ENCODE data around the gene MIEN1. TPM values are rescaled to one million over a fixed set of nuclear protein-coding genes. Genes with fewer than 3 reads are reported as not detected.

Gene MIEN1
- polyA plus RNA-seq, 4 donors, result 51.5 to 155 (median 114) TPM

GRCh38 chr17:39745335-39746144 lies 15.2 kb upstream of the MIEN1 start:
- no peak for FAIRE-seq
- H3K4me1 ChIP-seq (ENCODE audit: control insufficient read depth in 3 of 3, insufficient read depth in 2 of 3, low read depth in 1 of 3, low read length in 2 of 3), result peaks cover 0 to 10% (median 0%) of the 10 kb centered on the region in 3 donors
- no peaks in the 10 kb centered on the region for H3K27me3 ChIP-seq (ENCODE audit: control insufficient read depth in 3 of 3, insufficient read depth in 3 of 3, low read length in 3 of 3)
- H3K27ac ChIP-seq (ENCODE audit: low read depth in 1 of 3, low read length in 2 of 3), result no peak overlapping the region
- H3K36me3 ChIP-seq (ENCODE audit: control insufficient read depth in 3 of 3, insufficient read depth in 2 of 3, low read depth in 1 of 3, low read length in 3 of 3), result peaks cover 0 to 76% (median 2%) of the 10 kb centered on the region in 3 donors
- no peak for DNase-seq
- no peak overlapping the region for H3K4me3 ChIP-seq (ENCODE audit: low read depth in 1 of 3, low read length in 3 of 3)
- H3K9me3 ChIP-seq (ENCODE audit: control insufficient read depth in 2 of 2, insufficient read depth in 1 of 2, low read depth in 1 of 2, low read length in 1 of 2), result no peaks in the 10 kb centered on the region
- 88 to 94% (median 91%) methylated on average over 22 to 23 of the region's 23 CpGs for WGBS, 3 donors

GRCh38 chr17:39744836-39745215 lies 14.5 kb upstream of the MIEN1 start:
- FAIRE-seq (no peak), DNase-seq (no peak)
- Histone ChIP-seq H3K4me1 (ENCODE audit: control insufficient read depth in 3 of 3, insufficient read depth in 2 of 3, low read depth in 1 of 3, low read length in 2 of 3) (peaks cover 0 to 17% (median 0%) of the 10 kb centered on the region in 3 donors), H3K4me3 (ENCODE audit: low read depth in 1 of 3, low read length in 3 of 3) (no peak overlapping the region), H3K9me3 (ENCODE audit: control insufficient read depth in 2 of 2, insufficient read depth in 1 of 2, low read depth in 1 of 2, low read length in 1 of 2) (no peaks in the 10 kb centered on the region), H3K36me3 (ENCODE audit: control insufficient read depth in 3 of 3, insufficient read depth in 2 of 3, low read depth in 1 of 3, low read length in 3 of 3) (peaks cover 0 to 78% (median 2%) of the 10 kb centered on the region in 3 donors), H3K27me3 (ENCODE audit: control insufficient read depth in 3 of 3, insufficient read depth in 3 of 3, low read length in 3 of 3) (no peaks in the 10 kb centered on the region), H3K27ac (ENCODE audit: low read depth in 1 of 3, low read length in 2 of 3) (no peak overlapping the region)
- WGBS, 3 donors, result 82 to 83% (median 83%) methylated on average over 8 of the region's 8 CpGs

- WGBS, 3 donors, result 82 to 87% (median 86%) methylated on average over 16 of the region's 16 CpGs
- no peak overlapping the region for H3K27ac ChIP-seq (ENCODE audit: low read depth in 1 of 3, low read length in 2 of 3)
- no peaks in the 10 kb centered on the region for H3K9me3 ChIP-seq (ENCODE audit: control insufficient read depth in 2 of 2, insufficient read depth in 1 of 2, low read depth in 1 of 2, low read length in 1 of 2)
- peaks cover 0 to 78% (median 2%) of the 10 kb centered on the region in 3 donors for H3K36me3 ChIP-seq (ENCODE audit: control insufficient read depth in 3 of 3, insufficient read depth in 2 of 3, low read depth in 1 of 3, low read length in 3 of 3)
- FAIRE-seq (no peak), DNase-seq (no peak)
- H3K27me3 ChIP-seq (ENCODE audit: control insufficient read depth in 3 of 3, insufficient read depth in 3 of 3, low read length in 3 of 3), result no peaks in the 10 kb centered on the region
- H3K4me3 ChIP-seq (ENCODE audit: low read depth in 1 of 3, low read length in 3 of 3), result no peak overlapping the region
- peaks cover 0 to 17% (median 0%) of the 10 kb centered on the region in 3 donors for H3K4me1 ChIP-seq (ENCODE audit: control insufficient read depth in 3 of 3, insufficient read depth in 2 of 3, low read depth in 1 of 3, low read length in 2 of 3)
These were observed 13.9 kb upstream of the MIEN1 start for GRCh38 chr17:39744075-39744835.

GRCh38 chr17:39742856-39743436 lies 12.6 kb upstream of the MIEN1 start:
- Histone ChIP-seq H3K4me1 (ENCODE audit: control insufficient read depth in 3 of 3, insufficient read depth in 2 of 3, low read depth in 1 of 3, low read length in 2 of 3) (peaks cover 0 to 17% (median 2%) of the 10 kb centered on the region in 3 donors), H3K27ac (ENCODE audit: low read depth in 1 of 3, low read length in 2 of 3) (no peak overlapping the region), H3K27me3 (ENCODE audit: control insufficient read depth in 3 of 3, insufficient read depth in 3 of 3, low read length in 3 of 3) (peaks cover 0 to 5% (median 2%) of the 10 kb centered on the region in 3 donors), H3K9me3 (ENCODE audit: control insufficient read depth in 2 of 2, insufficient read depth in 1 of 2, low read depth in 1 of 2, low read length in 1 of 2) (no peaks in the 10 kb centered on the region), H3K4me3 (ENCODE audit: low read depth in 1 of 3, low read length in 3 of 3) (no peak overlapping the region), H3K36me3 (ENCODE audit: control insufficient read depth in 3 of 3, insufficient read depth in 2 of 3, low read depth in 1 of 3, low read length in 3 of 3) (peaks cover 0 to 74% (median 2%) of the 10 kb centered on the region in 3 donors)
- WGBS, 3 donors, result 76 to 85% (median 83%) methylated on average over 21 of the region's 21 CpGs
- FAIRE-seq, result no peak
- DNase-seq, result no peak

GRCh38 chr17:39742126-39742855 lies 12.0 kb upstream of the MIEN1 start:
- 76 to 82% (median 81%) methylated on average over 18 of the region's 18 CpGs for WGBS, 3 donors
- Histone ChIP-seq H3K9me3 (ENCODE audit: control insufficient read depth in 2 of 2, insufficient read depth in 1 of 2, low read depth in 1 of 2, low read length in 1 of 2) (no peaks in the 10 kb centered on the region), H3K4me3 (ENCODE audit: low read depth in 1 of 3, low read length in 3 of 3) (no peak overlapping the region), H3K27ac (ENCODE audit: low read depth in 1 of 3, low read length in 2 of 3) (no peak overlapping the region), H3K36me3 (ENCODE audit: control insufficient read depth in 3 of 3, insufficient read depth in 2 of 3, low read depth in 1 of 3, low read length in 3 of 3) (peaks cover 0 to 67% (median 2%) of the 10 kb centered on the region in 3 donors), H3K4me1 (ENCODE audit: control insufficient read depth in 3 of 3, insufficient read depth in 2 of 3, low read depth in 1 of 3, low read length in 2 of 3) (peaks cover 0 to 17% (median 2%) of the 10 kb centered on the region in 3 donors), H3K27me3 (ENCODE audit: control insufficient read depth in 3 of 3, insufficient read depth in 3 of 3, low read length in 3 of 3) (peaks cover 0 to 8% (median 4%) of the 10 kb centered on the region in 3 donors)
- DNase-seq (no peak), FAIRE-seq (no peak)

GRCh38 chr17:39740357-39741111 lies 10.2 kb upstream of the MIEN1 start:
- DNase-seq (peak in 1 of 2 donors; percentile 61), FAIRE-seq (no peak)
- Histone ChIP-seq H3K27ac (ENCODE audit: low read depth in 1 of 3, low read length in 2 of 3) (peak overlapping the region; percentile 91 to 98 (median 93)), H3K9me3 (ENCODE audit: control insufficient read depth in 2 of 2, insufficient read depth in 1 of 2, low read depth in 1 of 2, low read length in 1 of 2) (no peaks in the 10 kb centered on the region), H3K36me3 (ENCODE audit: control insufficient read depth in 3 of 3, insufficient read depth in 2 of 3, low read depth in 1 of 3, low read length in 3 of 3) (peaks cover 0 to 50% (median 2%) of the 10 kb centered on the region in 3 donors), H3K4me3 (ENCODE audit: low read depth in 1 of 3, low read length in 3 of 3) (peak overlapping the region in 2 of 3 donors; percentile 67 to 83), H3K27me3 (ENCODE audit: control insufficient read depth in 3 of 3, insufficient read depth in 3 of 3, low read length in 3 of 3) (peaks cover 0 to 8% (median 4%) of the 10 kb centered on the region in 3 donors), H3K4me1 (ENCODE audit: control insufficient read depth in 3 of 3, insufficient read depth in 2 of 3, low read depth in 1 of 3, low read length in 2 of 3) (peaks cover 0 to 30% (median 2%) of the 10 kb centered on the region in 3 donors)
- WGBS, 3 donors, result 11 to 39% (median 24%) methylated on average over 15 to 16 of the region's 16 CpGs

GRCh38 chr17:39739885-39740356 lies 9.6 kb upstream of the MIEN1 start:
- peaks cover 0 to 31% (median 2%) of the 10 kb centered on the region in 3 donors for H3K4me1 ChIP-seq (ENCODE audit: control insufficient read depth in 3 of 3, insufficient read depth in 2 of 3, low read depth in 1 of 3, low read length in 2 of 3)
- 11 to 34% (median 26%) methylated on average over 7 to 9 of the region's 9 CpGs for WGBS, 3 donors
- peak overlapping the region; percentile 91 to 98 (median 93) for H3K27ac ChIP-seq (ENCODE audit: low read depth in 1 of 3, low read length in 2 of 3)
- peaks cover 0 to 43% (median 0%) of the 10 kb centered on the region in 3 donors for H3K36me3 ChIP-seq (ENCODE audit: control insufficient read depth in 3 of 3, insufficient read depth in 2 of 3, low read depth in 1 of 3, low read length in 3 of 3)
- H3K9me3 ChIP-seq (ENCODE audit: control insufficient read depth in 2 of 2, insufficient read depth in 1 of 2, low read depth in 1 of 2, low read length in 1 of 2), result no peaks in the 10 kb centered on the region
- H3K27me3 ChIP-seq (ENCODE audit: control insufficient read depth in 3 of 3, insufficient read depth in 3 of 3, low read length in 3 of 3), result peaks cover 0 to 8% (median 4%) of the 10 kb centered on the region in 3 donors
- no peak for FAIRE-seq
- H3K4me3 ChIP-seq (ENCODE audit: low read depth in 1 of 3, low read length in 3 of 3), result peak overlapping the region in 2 of 3 donors; percentile 67 to 83
- no peak for DNase-seq

All from small intestine (tissue), 7 donors.